CD4-positive, alpha-beta memory T cell (primary cell): ENCODE data around the gene STXBP5L. TPM values are rescaled to one million over a fixed set of nuclear protein-coding genes. Genes with fewer than 3 reads are reported as not detected.
"Not testable (repeated sequence)": the region's sequence is repeated elsewhere in the genome, so short reads cannot be mapped to it uniquely, and the experiment has no call there.

Experiments used
- CTCF ChIA-PET: fragments of 350-600 bp; sonication (Branson Sonifier 250); formaldehyde crosslinking; loops from one replicate; lab custom pipeline; 2021; ENCODE audit warnings: inconsistent platforms; ENCODE audit not compliant: partially characterized antibody; lab: Charles Lee
- POLR2A ChIA-PET: fragments of 350-600 bp; sonication (Branson Sonifier 250); formaldehyde crosslinking; loops from one replicate; lab custom pipeline; 2021; ENCODE audit not compliant: partially characterized antibody; lab: Charles Lee
- DNase-seq, 5 donors: peaks; one replicate each; pipeline versions ENCODE4 v3.0.0 to v3.0.0-alpha.2; 2020 to 2022; ENCODE audit warnings: mixed read lengths in 1 of 5
- H3K27ac ChIP-seq: one replicate; pipeline ENCODE4 v1.7.0; 2013; ENCODE audit warnings: low read depth, low read length
- H3K27me3 ChIP-seq: 2 replicates; pipeline ENCODE4 v1.7.0; 2013; ENCODE audit warnings: mild to moderate bottlenecking, low read length, moderate library complexity; ENCODE audit not compliant: insufficient read depth
- H3K36me3 ChIP-seq: 2 replicates; pipeline ENCODE4 v1.7.0; 2013; ENCODE audit warnings: mild to moderate bottlenecking, low read length, moderate library complexity; ENCODE audit not compliant: insufficient read depth
- H3K4me1 ChIP-seq: 2 replicates; pipeline ENCODE4 v1.7.0; 2013; ENCODE audit warnings: mild to moderate bottlenecking, low read length, moderate library complexity; ENCODE audit not compliant: insufficient read depth
- H3K4me3 ChIP-seq, 2 donors: one replicate each; pipeline ENCODE4 v1.7.0; 2013; ENCODE audit warnings: low read length in 2 of 2, mild to moderate bottlenecking in 1 of 2
- H3K9me3 ChIP-seq, 2 donors: one replicate each; pipeline ENCODE4 v1.7.0; 2013; ENCODE audit warnings: low read length in 2 of 2, control low read depth in 1 of 2; ENCODE audit not compliant: control insufficient read depth in 1 of 2
- H3K27ac Mint-ChIP-seq, 7 donors: one replicate each; pipeline ENCODE4 v1.8.0; 2020 to 2021; ENCODE audit warnings: mixed read lengths in 7 of 7, mild to moderate bottlenecking in 6 of 7, inconsistent platforms in 3 of 7, moderate library complexity in 3 of 7
- H3K27me3 Mint-ChIP-seq, 2 donors: one replicate each; pipeline ENCODE4 v1.8.0; 2020 to 2021; ENCODE audit warnings: mixed read lengths in 2 of 2
- H3K36me3 Mint-ChIP-seq, 2 donors: one replicate each; pipeline ENCODE4 v1.8.0; 2020 to 2021; ENCODE audit warnings: mixed read lengths in 2 of 2, inconsistent platforms in 1 of 2, mild to moderate bottlenecking in 1 of 2
- H3K4me1 Mint-ChIP-seq, 4 donors: one replicate each; pipeline ENCODE4 v1.8.0; 2020 to 2021; ENCODE audit warnings: mixed read lengths in 4 of 4, mild to moderate bottlenecking in 1 of 4
- H3K4me3 Mint-ChIP-seq, 8 donors: one replicate each; pipeline ENCODE4 v1.8.0; 2020 to 2021; ENCODE audit warnings: mixed read lengths in 8 of 8, mild to moderate bottlenecking in 7 of 8, moderate library complexity in 6 of 8, inconsistent platforms in 3 of 8
- H3K9me3 Mint-ChIP-seq, 8 donors: one replicate each; pipeline ENCODE4 v1.8.0; 2020 to 2021; ENCODE audit warnings: mixed read lengths in 8 of 8, mild to moderate bottlenecking in 5 of 8, inconsistent platforms in 3 of 8, moderate library complexity in 1 of 8
- intact Hi-C: fragments of 100-400 bp; cut with micrococcal nuclease; formaldehyde crosslinking; loops from one replicate; pipeline ENCODE4 v1.15.1; 2023
- polyA plus RNA-seq, 2 donors: library from polyadenylated mRNA; unstranded; fragments of 300-500 nt; fragmentation: Illumina TruSeq; gene quantifications; one replicate each; pipeline ENCODE4 v1.2.3, GENCODE V29; 2021
- total RNA-seq, 2 experiments: library from RNA; stranded (reverse); gene quantifications; one replicate each; pipeline ENCODE4 v1.2.3, GENCODE V29; 2021

Gene STXBP5L
- total and polyA plus RNA-seq, 4 experiments from 2014 or later, result not detected

DNA sequence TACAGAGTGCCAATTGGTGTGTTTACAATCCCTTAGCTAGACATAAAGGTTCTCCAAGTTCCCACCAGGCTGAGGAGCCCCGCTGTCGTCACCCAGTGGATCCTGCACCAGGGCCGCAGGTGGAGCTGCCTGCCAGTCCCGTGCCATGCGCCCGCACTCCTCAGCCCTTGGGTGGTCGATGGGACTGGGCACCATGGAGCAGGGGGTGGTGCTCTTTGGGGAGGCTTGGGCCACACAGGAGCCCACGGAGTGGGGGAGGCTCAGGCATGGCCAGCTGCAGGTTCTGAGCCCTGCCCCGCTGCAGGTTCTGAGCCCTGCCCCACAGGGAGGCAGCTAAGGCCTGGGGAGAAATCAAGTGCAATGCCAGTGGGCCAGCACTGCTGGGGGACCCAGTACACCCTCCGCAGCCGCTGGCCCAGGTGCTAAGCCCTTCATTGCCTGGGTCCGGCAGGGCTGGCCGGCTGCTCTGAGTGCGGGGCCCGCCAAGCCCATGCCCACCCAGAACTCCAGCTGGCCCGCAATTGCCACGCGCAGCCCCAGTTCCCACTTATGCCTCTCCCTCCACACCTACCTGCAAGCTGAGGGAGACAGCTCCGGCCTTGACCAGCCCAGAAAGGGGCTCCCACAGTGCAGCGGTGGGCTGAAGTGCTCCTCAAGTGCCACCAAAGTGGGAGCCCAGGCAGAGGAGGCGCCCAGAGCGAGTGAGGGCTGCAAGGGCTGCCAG, 170.5 kb downstream of the STXBP5L start:
- H3K27me3 Mint-ChIP-seq, H3K27ac Mint-ChIP-seq, DNase-seq, H3K9me3 Mint-ChIP-seq, CTCF ChIA-PET, H3K9me3 ChIP-seq, H3K36me3 ChIP-seq, H3K4me1 ChIP-seq, H3K27me3 ChIP-seq, H3K4me1 Mint-ChIP-seq, POLR2A ChIA-PET, H3K4me3 ChIP-seq, intact Hi-C loops, H3K27ac ChIP-seq, H3K4me3 Mint-ChIP-seq, H3K36me3 Mint-ChIP-seq: not testable (repeated sequence)

DNA sequence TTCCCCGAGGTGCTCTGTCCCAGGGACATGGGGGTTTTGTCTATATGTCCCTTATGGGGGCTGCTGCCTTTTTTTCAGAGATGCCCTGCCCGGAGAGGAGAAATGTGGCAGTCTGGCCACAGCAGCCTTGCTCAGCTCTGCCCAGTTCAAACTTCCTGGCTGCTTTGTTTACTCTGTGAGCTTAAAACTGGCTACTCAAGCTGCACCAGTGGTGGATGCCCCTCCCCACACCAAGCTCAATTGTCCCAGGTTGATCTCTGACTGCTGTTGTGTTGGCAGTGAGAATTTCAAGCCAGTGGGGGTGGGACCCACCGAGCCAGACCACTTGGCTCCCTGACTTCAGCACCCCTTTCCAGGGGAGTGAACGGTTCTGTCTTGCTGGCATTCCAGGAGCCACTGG, 188.9 kb downstream of the STXBP5L start:
- CTCF ChIA-PET, result no interaction called here
- Histone ChIP-seq H3K27ac (no peak overlapping the region), H3K36me3 (no peaks in the 10 kb centered on the region), H3K4me3 (no peak overlapping the region), H3K9me3 (no peaks in the 10 kb centered on the region), H3K4me1 (no peaks in the 10 kb centered on the region), H3K27me3 (no peaks in the 10 kb centered on the region)
- intact Hi-C loops, result no loop called here
- Mint-ChIP-seq H3K4me3 (no peak overlapping the region), H3K27me3 (no peaks in the 10 kb centered on the region), H3K9me3 (peaks cover 4 to 29% (median 5%) of the 10 kb centered on the region in 8 donors), H3K36me3 (no peaks in the 10 kb centered on the region), H3K27ac (no peak overlapping the region), H3K4me1 (no peaks in the 10 kb centered on the region)
- POLR2A ChIA-PET, result no interaction called here
- DNase-seq, result no peak

DNA sequence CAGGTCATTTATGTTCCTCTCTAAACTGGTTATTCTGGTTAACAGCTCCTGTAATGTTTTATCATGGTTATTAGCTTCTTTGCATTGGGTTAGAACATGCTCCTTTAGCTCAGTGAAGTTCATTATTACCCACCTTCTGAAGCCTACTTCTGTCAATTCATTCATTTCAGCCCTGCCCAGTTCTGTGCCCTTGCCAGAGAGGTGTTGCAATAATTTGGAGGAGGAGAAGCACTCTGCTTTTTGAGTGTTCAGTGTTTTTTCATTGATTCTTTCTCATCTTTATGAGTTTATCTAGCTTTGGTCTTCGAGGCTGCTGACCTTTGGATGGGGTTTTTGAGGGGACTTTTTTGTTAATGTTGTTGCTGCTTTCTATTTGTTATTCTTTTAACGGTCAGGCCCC, 203.1 kb downstream of the STXBP5L start:
- H3K27ac ChIP-seq, H3K4me3 Mint-ChIP-seq, H3K27me3 Mint-ChIP-seq, H3K4me1 ChIP-seq, H3K4me1 Mint-ChIP-seq, H3K4me3 ChIP-seq, H3K36me3 Mint-ChIP-seq, H3K27ac Mint-ChIP-seq, POLR2A ChIA-PET, CTCF ChIA-PET, DNase-seq, H3K9me3 ChIP-seq, H3K27me3 ChIP-seq, H3K36me3 ChIP-seq, intact Hi-C loops: not testable (repeated sequence)
- peaks cover 0 to 14% (median 5%) of the 10 kb centered on the region in 8 donors for H3K9me3 Mint-ChIP-seq

DNA sequence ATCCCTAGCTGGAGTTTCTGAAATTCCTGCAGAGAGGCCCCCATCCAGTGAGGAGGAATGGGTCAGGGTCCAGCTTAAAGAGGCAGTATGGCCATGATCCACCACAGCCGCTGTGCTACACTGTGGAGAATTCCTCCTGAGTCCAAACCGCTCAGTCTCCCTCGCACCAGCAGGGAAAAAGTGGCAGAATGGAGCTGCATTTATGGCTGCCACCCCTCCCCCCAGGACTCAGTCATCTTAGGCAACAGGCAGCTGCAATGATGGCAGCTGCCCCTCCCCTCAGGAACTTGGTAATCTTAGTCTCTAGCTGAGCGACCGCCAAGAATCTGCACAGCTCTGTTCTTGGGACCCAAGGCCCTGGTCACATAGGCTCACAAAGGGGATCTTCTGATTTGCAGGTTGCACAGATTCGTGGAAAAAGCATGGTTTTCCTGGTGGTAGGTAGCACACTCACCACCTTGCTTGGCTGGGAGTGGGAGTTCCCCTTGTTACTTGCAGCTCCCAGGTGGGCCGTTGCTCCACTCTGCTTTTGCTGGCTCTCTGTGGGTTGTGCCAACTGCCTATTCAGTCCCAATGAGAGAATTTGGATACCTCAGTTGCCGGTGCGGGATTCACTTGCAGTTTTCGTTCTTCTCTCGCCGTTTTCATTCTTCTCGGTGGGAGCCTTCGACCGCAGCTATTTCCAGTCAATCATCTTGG, 204.1 kb downstream of the STXBP5L start:
- Histone ChIP-seq H3K27ac (no peak overlapping the region), H3K4me1 (no peaks in the 10 kb centered on the region), H3K27me3 (no peaks in the 10 kb centered on the region), H3K4me3 (no peak overlapping the region), H3K9me3 (no peaks in the 10 kb centered on the region), H3K36me3 (no peaks in the 10 kb centered on the region)
- H3K4me3 Mint-ChIP-seq, result no peak overlapping the region
- H3K27me3 Mint-ChIP-seq, result no peaks in the 10 kb centered on the region
- no peak for DNase-seq
- no peak overlapping the region for H3K27ac Mint-ChIP-seq
- no peaks in the 10 kb centered on the region for H3K4me1 Mint-ChIP-seq
- POLR2A ChIA-PET, result no interaction called here
- intact Hi-C loops, result no loop called here
- H3K36me3 Mint-ChIP-seq, result no peaks in the 10 kb centered on the region
- peaks cover 0 to 10% (median 5%) of the 10 kb centered on the region in 8 donors for H3K9me3 Mint-ChIP-seq
- CTCF ChIA-PET, result no interaction called here

DNA sequence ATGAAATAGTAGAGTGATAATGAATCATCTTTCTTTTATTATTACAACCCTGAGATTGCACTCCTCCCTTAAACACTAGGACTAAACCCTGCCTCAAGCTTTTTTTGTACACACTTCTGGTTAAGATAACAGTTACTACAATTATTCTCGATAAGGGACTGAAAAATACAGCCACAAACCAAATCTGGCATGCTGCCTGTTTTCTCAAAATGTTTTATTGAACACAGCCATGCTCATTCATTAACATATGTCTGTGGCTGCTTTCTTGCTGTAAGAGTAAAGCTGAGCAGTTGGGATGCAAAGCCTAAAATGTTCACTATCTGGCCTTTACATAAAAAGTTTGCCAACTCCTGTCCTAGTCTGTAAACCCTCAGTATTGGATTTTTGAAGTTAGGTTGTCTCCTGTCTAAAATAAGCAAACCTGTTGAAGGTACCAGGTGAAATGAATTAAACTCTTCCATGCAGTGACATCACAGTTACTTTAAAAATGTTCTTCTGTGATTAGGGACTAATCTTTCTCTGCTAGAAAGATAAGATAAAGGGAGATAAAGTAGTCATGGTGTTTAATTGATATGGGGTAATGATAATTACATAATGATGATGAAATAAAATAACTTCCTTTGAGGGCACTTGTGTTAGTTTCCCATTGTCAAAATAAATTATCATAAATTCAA, 218.2 kb downstream of the STXBP5L start:
- no peaks in the 10 kb centered on the region for H3K9me3 ChIP-seq
- H3K9me3 Mint-ChIP-seq, result peaks cover 0 to 2% (median 0%) of the 10 kb centered on the region in 8 donors
- no peaks in the 10 kb centered on the region for H3K4me1 ChIP-seq
- H3K36me3 Mint-ChIP-seq, result no peaks in the 10 kb centered on the region
- no peaks in the 10 kb centered on the region for H3K27me3 Mint-ChIP-seq
- no peak for DNase-seq
- POLR2A ChIA-PET, result no interaction called here
- H3K4me3 ChIP-seq, result no peak overlapping the region
- no peaks in the 10 kb centered on the region for H3K36me3 ChIP-seq
- CTCF ChIA-PET, result no interaction called here
- H3K27ac Mint-ChIP-seq, result no peak overlapping the region
- H3K27ac ChIP-seq, result no peak overlapping the region
- no peaks in the 10 kb centered on the region for H3K27me3 ChIP-seq
- H3K4me1 Mint-ChIP-seq, result no peaks in the 10 kb centered on the region
- H3K4me3 Mint-ChIP-seq, result no peak overlapping the region
- intact Hi-C loops, result no loop called here

DNA sequence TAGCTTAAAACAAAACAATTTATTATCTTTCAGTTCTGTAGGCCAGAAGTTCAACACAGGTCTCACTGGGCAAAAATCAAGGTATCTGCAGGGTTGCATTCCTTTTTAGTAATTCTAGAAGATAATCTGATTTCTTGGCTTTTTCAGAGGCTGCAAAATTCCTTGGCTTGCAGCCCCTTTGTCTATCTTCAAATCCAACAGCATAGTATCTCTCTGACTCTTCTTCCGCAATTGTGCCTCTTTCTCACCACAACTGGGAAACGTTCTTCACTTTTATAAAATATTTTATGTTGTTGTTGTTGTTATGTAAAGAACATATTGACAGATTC, 218.7 kb downstream of the STXBP5L start:
- no peaks in the 10 kb centered on the region for H3K27me3 Mint-ChIP-seq
- no peaks in the 10 kb centered on the region for H3K27me3 ChIP-seq
- H3K9me3 Mint-ChIP-seq, result peaks cover 0 to 2% (median 0%) of the 10 kb centered on the region in 8 donors
- no peaks in the 10 kb centered on the region for H3K36me3 Mint-ChIP-seq
- no peak overlapping the region for H3K4me3 Mint-ChIP-seq
- DNase-seq, result no peak
- H3K27ac ChIP-seq, result no peak overlapping the region
- ChIA-PET POLR2A (no interaction called here), CTCF (no interaction called here)
- intact Hi-C loops, result no loop called here
- no peaks in the 10 kb centered on the region for H3K4me1 Mint-ChIP-seq
- H3K9me3 ChIP-seq, result no peaks in the 10 kb centered on the region
- no peak overlapping the region for H3K27ac Mint-ChIP-seq
- no peaks in the 10 kb centered on the region for H3K36me3 ChIP-seq
- H3K4me3 ChIP-seq, result no peak overlapping the region
- H3K4me1 ChIP-seq, result no peaks in the 10 kb centered on the region

DNA sequence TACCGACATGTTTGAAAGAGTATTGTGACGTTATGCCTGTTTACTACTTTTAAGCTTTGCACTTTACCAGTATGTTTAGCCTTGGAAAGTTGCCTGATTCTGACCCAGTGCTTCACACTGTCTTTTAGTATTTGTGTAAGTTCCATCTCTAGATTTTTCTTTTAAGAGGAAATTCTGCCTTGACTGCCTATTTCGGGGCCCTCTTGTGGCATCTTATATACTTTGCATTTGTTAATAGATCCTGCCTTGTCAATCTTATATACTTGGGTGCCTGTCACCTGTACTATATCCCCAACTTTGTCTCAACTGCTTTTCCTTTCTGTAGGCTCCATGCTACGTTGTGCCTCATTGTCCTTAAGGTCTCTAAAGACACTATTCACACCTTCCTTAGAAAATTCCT, 244.6 kb downstream of the STXBP5L start:
- intact Hi-C loops, result no loop called here
- ChIA-PET POLR2A (no interaction called here), CTCF (no interaction called here)
- Mint-ChIP-seq H3K4me3 (no peak overlapping the region), H3K36me3 (no peaks in the 10 kb centered on the region), H3K9me3 (peaks cover 0 to 4% (median 0%) of the 10 kb centered on the region in 8 donors), H3K27ac (no peak overlapping the region), H3K27me3 (no peaks in the 10 kb centered on the region), H3K4me1 (no peaks in the 10 kb centered on the region)
- Histone ChIP-seq H3K27me3 (no peaks in the 10 kb centered on the region), H3K9me3 (no peaks in the 10 kb centered on the region), H3K4me1 (no peaks in the 10 kb centered on the region), H3K36me3 (no peaks in the 10 kb centered on the region), H3K4me3 (no peak overlapping the region), H3K27ac (no peak overlapping the region)
- DNase-seq, result no peak
